ENCODE data around the gene CNDP1.

CNDP1 gene

DNA sequence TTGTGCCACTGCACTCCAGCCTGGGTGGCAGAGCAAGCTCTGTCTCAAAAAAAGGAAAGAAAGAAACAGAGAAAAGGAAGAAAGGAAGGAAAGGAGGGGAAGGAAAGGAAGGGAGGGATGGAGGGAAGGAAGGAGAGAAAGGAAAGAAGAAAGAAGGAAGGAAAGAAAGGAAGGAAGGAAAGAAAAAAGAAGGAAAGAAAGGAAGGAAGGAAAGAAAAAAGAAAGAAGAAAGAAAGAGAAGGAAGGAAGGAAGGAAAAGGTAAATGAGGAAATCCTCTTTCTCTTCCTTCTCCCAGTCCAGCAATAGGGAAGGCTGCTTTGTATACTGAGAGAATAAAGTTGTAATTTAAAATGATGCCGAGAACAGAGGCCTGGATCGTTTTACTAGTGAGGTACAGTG is 40.6 kb downstream of the CNDP1 start:
- H3K27ac ChIP-seq, result no peak overlapping the region
- TF ChIP-seq ZFX (IDR thresholded peaks at IDR 0.05) (no peak), CTCF (conservative IDR thresholded peaks at IDR 0.05) (no peak)

DNA sequence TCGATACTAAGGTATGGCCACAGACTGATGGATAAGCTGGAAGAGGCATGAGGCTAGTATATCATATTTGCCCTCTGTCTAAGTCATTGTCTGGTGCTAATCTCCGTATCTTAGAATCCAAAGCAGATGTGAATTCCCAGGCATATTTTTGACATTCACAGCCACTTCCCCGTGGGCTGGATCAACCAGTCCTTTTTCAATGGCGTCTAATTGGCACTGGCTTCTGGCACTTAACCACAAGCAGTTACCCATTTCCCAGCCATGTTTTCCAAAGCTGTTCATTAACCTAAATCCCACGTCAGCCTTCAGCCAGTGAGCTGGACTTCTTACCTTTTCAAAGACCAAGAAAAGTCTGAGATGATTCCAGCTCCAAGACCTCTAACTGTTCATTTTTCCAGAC is 42.7 kb downstream of the CNDP1 start:
- no peak for TF ChIP-seq ZFX (IDR thresholded peaks at IDR 0.05)
- TF ChIP-seq CTCF (conservative IDR thresholded peaks at IDR 0.05), result no peak

GRCh38 chr18:74579496-74580065 is 45.3 kb downstream of the CNDP1 start:
- TF ChIP-seq CTCF (conservative IDR thresholded peaks at IDR 0.05), result no peak
- TF ChIP-seq ZFX (IDR thresholded peaks at IDR 0.05), result no peak
- H3K27ac ChIP-seq, result no peak overlapping the region

More for the DNA sequence above, 42.7 kb downstream of the CNDP1 start:
- no peak overlapping the region for H3K27ac ChIP-seq

- H3K27ac ChIP-seq, result no peak overlapping the region
- no peak for TF ChIP-seq CTCF (conservative IDR thresholded peaks at IDR 0.05)
- no peak for TF ChIP-seq ZFX (IDR thresholded peaks at IDR 0.05)
Observed at GRCh38 chr18:74582642-74583041, 48.3 kb downstream of the CNDP1 start.

DNA sequence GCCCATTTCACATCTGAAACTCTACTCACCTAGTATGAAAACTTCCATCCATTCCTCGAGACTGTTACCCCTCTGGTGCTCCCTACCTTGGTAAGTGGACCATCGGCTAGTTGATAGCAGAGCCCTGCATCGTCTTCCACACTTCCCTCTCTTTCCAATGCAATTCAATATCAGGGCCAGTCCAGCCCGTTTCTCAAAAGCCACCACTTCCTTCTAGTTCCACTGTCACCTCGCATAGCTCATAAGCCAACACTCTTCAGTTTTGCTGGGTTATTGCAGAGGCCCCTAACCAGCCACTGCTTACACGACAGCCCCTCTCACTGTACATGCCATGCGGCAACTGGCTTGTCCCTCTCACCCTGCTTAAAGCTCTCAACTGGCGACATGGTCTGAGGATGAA is 53.1 kb downstream of the CNDP1 start:
- no peak overlapping the region for H3K27ac ChIP-seq
- TF ChIP-seq CTCF (conservative IDR thresholded peaks at IDR 0.05) (no peak), ZFX (IDR thresholded peaks at IDR 0.05) (no peak)

DNA sequence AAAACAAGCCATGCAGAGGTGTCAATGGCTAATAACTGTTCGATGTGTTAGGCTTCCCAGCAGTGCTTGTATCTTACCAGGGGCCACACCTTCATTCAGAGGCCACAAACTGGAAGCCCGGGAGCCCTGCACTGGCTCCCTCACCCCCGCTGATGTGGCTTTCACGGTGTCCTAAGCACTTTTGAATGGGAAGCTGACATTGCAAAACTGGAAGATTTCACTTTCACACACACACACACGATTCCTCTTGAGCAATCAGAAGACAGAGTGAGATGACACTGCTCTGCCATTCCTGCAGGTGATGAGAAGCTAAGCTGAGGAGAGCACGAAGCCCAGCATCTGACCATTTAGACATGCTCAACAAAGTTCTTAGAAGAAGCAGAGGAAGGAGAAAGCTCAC is 54.7 kb downstream of the CNDP1 start:
- H3K27ac ChIP-seq, result no peak overlapping the region
- no peak for TF ChIP-seq CTCF (conservative IDR thresholded peaks at IDR 0.05)
- TF ChIP-seq ZFX (IDR thresholded peaks at IDR 0.05), result no peak

DNA sequence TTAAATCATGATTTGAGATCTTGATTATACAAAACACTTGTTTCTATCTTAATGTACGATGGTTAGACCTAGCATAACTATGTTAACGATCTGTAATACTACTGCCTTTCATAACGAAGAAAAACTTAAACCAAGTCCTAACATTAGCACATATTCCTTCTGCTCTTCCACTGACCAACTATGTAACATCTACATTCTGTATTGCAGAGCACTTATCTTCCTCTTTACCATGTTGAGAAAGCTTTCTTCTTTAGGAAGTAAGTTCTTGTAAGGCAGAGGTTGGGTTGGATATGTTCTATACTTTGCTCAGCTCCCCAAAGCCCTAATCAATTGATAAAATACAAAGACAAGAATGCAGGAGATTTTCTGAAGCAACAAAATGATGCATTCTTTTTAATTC is 55.5 kb downstream of the CNDP1 start:
- TF ChIP-seq ZFX (IDR thresholded peaks at IDR 0.05), result no peak
- no peak for TF ChIP-seq CTCF (conservative IDR thresholded peaks at IDR 0.05)
- H3K27ac ChIP-seq, result no peak overlapping the region
